GM21367 (cell line): ENCODE data around the gene FRAS1.
"Not testable (repeated sequence)": the region's sequence is repeated elsewhere in the genome, so short reads cannot be mapped to it uniquely, and the experiment has no call there.

Source experiments
- ATAC-seq: cut with Tn5 transposase; IDR thresholded peaks from one replicate; pipeline ENCODE4 v1.9.1; 2021; ENCODE audit not compliant: unreplicated experiment

FRAS1 gene

DNA sequence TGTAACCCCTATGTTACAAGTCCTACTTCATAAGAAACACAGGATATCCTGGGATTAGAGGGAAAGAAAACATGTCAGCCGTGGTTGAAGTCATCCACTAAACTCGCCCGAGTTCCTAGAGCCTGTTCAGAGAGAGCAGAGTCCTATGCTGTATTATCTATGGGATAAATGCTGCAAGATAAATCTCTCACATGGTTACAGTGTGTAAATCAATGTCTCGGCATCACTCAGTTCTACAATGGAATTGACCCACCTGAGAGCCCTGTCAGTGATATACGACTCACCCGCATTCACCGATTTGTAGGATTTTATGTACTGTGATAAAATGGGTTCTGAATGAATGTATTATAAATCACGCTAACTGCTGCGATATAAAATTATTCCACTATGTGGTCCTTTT lies 366.7 kb downstream of the FRAS1 start:
- ATAC-seq, result no peak

DNA sequence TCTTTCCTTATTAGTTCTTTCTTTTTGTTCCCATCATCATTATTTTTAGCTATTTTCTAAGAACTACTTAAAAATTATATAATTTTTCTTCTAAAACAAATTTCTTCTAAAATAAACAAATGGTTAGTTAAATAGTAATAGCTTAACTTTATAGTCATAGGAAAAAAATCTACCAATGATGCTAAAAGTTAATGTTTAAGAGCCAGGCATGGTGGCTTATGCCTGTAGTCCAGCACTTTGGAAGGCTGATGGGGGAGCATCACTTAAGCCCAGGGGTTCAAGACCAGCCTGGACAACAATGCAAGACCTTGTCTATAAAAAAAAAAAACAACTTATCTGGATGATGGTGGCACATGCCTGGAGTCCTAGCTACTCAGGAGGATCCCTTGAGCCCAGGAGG lies 367.3 kb downstream of the FRAS1 start:
- no peak for ATAC-seq

DNA sequence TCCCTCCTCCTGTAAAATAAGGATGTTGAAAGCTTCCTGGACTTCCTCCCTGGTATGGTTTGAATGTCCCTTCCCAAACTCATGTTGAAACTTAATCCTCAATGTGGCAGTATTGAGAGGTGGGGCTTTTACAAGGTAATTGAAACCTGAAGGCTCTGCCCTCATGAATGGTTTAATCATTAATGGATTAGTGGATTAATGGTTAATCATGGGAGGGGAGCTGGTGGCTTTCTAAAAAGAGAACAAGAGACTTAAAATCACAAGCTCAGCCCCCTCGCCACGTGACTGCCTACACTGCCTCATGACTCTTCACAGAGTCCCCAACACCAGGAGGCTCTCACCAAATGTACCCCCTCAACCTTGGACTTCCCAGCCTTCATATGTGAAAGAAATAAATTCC lies 369.8 kb downstream of the FRAS1 start:
- ATAC-seq, result no peak

DNA sequence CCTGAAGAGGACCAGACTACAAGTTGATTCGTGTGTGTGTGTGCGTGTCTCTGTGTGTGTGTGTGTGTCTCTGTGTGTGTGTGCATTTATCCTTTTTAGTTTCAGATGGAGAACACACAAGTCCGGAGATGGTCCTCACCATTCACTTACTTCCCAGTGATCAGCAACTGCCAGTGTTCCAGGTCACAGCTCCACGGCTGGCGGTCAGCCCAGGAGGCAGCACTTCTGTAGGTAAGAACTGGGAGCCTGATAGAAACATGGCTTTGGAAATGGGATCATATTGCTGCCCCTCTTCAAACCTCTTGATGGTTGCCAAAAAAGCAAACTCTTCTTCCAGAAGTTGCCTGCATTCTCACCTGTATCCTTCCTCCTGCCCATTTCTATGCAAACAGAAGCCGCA lies 371.9 kb downstream of the FRAS1 start:
- no peak for ATAC-seq

DNA sequence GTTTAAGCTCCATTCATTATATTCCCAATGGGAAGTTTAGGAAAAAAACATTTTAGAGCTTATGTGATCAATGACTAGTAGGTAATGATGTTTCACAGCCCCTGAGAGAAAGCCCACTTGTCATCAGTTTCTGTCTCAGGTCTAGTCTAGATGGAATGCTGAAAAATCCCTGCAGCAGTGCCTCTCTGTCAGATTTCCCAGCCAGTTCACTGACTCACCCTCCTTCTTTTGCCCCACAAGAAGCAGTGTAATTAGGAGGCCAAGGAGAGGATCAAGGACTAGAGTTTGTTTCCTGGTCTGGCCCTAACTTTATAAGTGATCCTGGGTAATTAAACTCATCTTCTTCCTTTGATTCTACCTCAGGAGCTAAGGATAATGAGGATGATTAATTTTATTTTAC lies 375.8 kb downstream of the FRAS1 start:
- ATAC-seq, result no peak

DNA sequence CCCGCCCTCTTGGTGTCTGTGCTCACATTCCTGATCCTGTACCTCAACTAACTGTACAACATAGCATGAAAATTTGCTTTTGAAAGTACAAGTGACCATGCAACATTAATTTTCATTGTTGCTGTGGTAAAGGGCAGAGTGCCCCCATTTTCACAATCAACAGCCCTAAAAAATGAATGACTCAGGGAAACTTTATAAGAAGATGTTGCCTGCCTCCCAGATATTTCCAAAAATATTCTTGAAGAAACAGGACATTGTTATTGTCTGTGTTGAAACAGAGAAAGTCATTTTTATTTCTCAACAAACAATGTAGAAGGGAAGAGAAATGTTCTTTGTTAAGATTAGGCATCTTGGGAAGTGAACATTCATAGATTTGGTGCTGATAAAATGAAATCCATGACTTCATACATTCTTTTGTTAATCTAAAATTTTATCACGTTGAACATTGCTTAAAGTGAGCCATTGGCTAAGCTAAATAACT lies 380.5 kb downstream of the FRAS1 start:
- ATAC-seq, result no peak

DNA sequence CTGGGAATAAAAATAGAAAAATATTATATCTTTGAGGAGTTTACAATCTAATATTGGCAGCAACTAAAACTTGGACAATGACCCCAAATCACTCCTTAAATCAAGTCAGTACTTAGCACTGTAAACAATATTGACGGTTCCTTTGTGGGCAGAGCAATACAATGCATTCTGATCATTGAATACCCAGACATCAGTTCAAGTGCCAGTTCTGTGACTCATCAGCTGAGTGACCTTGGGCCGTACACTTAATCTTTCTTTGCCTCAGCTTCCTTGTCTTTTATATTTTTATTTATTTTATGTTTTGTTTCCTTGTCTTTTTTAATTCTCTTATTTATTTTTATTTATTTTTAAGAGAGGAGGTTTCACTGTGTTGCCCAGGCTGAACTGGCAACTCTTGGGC lies 382.2 kb downstream of the FRAS1 start:
- no peak for ATAC-seq

DNA sequence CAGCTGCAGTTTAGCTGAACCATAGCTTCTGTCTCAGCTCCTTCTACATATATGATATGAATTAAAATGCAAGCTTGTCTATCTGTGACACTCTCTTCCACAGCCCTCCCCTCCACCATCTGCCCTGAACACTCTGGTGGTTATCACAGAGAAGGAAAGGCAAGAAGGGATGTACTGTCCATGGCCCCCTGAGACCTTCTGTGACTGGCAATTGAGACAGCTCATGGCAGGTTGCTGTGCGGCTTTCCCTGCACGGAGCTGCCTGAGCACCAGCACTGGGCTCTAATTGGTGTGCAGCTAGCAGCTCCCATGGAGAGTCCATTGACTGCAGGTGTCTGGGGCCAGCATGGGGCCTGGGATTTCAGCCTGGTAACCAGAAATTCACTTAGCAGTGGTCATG lies 384.6 kb downstream of the FRAS1 start:
- no peak for ATAC-seq

DNA sequence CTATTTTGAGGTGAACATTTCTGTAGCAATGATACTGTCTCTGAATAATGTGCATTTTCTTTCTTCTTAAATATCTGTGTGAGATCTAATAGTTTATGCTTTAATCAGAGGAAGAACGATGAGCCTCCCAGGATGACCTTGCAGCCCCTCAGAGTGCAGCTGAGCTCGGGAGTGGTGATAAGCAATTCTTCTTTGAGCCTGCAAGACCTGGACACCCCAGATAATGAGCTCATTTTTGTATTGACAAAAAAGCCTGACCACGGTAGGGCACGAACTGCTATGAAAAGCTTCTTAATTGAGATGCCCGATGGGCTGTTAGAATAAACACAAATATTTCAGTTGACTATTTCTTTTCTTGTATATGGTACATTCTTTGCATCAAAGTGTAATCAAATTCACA lies 389.5 kb downstream of the FRAS1 start:
- ATAC-seq, result no peak

DNA sequence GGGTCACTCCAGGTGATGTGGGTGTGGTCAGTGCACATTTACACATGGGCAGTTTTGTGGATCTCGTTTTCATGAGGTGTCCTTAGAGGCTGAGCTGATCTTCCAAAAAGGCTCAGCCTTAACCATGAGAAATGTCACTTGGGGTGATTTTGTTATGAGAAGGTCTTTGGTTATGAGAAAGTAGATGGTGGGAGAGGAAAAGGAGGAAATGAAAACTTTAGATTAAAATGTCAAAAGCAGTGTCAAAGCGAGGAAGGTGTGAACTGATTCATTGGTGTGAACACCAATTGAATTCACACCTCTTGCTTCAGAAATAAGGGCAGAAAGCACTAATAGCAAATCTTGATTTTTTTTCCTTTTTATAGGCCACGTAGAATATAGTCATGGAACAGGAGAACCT lies 394.3 kb downstream of the FRAS1 start:
- no peak for ATAC-seq

DNA sequence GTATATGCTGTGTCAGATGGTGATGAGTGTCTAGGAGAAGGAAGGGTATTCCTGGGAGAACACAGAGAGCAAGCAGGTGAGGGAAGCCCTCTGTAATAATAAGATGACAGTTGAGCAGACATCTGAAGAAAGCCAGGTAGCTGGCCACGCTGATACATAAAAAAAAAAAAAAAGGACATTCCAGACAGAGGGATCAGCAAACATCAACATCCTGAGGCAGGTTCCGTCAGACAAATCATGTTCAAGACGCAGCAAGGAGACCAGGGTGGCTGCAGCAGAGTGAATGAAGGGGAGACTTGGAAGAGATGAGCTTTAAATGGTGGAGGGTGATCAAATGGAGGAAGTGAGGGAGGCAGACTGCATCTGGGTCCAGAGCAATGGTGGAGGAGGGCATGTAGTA lies 396.9 kb downstream of the FRAS1 start:
- no peak for ATAC-seq

DNA sequence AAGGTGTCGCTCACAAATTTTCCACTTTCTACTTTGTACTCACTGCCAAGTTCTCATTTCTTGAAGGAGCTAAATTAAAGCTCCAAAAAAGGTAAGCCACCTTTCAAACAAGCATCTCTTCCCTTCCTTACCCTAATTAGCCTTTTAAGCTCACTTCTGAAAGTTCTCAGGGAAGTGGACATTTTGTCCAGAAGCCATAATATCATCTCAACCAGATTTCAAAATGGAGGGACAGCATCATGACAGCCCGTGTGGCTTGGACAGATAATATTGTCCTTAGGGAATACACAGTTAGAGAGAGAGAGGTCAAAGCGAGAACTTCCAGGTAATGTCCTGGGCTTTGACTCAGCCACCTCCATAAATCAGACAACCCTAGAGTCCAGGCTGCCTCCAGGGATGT lies 400.6 kb downstream of the FRAS1 start:
- no peak for ATAC-seq

DNA sequence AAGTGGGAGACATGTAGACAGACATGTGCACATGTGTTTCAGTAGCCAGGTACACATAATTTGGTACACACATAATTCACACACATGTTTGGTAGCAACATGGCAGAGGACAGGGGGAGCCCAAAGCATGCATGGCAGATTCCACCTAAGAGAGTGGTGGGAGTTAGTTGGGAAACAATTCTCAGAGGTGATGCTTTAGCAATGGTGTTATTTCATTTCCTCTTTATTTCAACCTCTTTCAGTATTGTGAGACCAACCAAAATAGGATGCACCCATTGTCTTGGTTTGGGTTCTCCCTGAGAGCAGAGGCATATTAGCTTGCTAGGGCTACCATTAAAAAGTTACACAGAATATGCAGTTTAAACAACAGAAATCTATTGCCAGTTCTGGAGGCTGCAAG lies 402.2 kb downstream of the FRAS1 start:
- no peak for ATAC-seq

DNA sequence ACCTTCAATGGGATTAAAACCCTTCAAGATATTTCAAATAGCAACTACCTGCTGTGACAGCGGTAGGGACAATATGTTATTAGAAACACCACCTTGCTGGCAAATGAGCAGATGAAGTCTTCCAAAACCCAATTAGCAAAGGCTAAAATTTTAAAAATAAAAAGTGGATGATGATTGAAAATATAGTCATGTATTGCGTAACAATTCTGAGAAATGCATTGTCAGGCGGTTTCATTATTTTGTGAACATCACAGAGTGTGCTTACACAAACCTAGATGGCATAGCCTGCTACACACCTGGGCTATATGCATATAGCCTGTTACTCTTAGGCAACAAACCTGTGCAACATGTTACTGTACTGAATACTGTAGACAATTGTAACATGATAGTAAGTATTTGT lies 403.2 kb downstream of the FRAS1 start:
- no peak for ATAC-seq

DNA sequence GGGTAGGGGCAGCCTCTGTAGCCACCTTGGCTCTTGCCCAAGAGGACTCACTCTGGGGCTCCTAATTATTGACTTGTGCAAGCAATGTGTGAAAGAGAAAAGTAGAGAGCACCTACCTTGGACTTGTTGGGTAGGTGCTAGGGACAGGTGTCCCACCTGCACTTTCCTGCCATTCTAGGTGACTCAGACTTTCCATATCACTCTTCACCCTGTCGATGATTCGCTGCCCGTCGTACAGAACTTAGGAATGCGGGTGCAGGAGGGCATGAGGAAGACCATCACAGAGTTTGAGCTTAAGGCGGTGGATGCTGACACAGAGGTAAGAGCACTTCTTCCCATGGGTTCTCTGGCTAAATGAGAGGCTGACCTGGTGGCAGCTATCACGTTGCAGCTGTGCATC lies 407.1 kb downstream of the FRAS1 start:
- ATAC-seq, result no peak

DNA sequence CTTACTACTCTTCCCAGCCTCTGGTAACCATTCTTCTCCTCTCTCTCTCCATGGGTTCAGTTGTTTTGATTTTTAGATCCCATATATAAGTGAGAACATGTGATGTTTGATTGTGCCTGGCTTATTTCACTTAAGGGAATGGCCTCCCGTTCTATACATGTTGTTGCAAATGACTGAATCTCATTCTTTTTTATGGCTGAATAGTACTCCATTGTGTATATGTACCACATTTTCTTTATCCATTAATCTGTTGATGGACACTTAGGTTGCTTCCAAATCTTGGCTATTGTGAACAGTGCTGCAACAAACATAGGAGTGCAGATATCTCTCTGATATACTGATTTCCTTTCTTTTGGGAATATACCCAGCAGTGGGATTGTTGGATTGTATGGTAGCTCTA lies 410.1 kb downstream of the FRAS1 start:
- ATAC-seq, result not testable (repeated sequence)

DNA sequence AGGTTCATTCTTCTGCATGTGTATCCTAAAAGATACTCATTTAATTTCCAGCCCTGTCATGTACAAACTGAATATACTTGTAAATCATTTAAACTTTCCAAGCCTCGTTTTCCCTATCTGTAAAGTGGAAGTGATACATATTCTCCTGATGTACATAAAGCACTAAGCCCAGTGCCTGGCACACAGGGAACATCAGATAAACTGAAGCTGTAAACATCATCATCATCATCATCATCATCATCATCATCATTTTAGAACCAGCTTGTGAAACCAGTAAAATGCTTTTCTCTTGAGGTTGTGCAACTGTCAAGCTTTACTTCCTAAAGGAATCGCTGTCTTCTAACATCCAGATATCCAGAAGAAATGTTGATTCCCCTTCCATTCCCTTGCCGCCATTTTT lies 411.1 kb downstream of the FRAS1 start:
- ATAC-seq, result no peak

DNA sequence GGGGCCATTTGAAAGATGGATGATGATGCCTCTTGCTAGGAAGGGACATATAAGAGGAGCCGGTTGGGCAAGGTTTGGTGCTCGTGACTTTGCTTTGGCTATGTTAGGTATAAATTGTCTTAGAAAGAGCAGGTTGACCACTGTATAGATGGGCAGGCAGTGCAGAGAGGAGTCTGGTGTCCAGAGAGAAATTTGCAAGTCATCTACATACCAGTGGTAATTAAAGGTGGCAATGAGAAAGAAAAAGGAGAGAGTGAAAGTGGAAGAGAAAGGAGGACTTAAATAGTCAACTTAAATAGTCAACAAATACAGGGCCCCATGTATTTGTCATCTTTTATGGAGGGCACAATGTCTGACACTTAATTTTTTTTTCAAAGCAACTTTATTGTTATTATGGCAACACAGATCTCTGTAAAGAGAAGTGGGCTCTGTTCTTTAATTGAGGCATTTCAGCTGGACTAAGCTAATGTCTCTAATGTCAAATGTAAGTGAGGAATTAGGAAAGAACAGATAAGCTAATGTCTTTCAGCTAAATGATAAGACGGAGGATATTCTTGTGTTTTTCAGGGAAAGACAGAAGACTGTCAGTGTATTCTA lies 419.1 kb downstream of the FRAS1 start:
- no peak for ATAC-seq

DNA sequence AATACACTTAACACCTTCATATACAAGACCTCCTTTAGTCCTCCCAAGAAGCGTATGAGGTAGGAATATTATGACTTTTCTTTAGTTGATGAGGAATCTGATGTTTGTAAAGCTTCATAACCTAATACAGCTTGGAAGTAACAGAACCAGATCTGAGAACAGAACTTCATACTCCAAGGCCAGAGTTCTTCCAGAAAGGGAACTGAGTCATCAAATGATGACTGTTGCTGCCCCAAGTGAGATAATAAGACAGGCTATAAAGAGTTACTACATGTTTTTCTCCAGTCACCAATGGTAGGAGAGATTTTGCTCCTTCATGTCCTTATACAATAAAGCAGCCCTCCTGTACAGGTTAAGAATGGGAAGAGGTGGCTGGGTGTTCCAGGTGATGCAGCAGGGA lies 420.2 kb downstream of the FRAS1 start:
- no peak for ATAC-seq

DNA sequence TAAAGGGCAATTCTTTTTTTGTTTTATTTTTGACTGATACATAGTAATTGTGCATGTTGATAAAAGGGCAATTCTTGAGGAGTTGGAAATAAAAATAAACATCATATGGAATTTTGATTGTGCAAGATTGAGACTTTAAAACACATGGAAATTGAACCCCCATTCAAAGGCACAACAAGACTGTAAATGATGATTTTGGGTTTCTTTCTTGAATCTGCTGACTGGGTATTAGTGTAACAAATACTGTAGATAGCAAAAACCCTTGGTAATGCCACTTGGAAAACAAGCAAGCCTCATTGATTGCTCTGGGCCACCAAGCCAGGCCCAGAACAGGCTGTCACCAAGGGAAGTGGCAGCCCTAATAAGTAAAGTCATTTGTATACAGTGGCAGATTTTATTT lies 421.4 kb downstream of the FRAS1 start:
- ATAC-seq, result no peak

DNA sequence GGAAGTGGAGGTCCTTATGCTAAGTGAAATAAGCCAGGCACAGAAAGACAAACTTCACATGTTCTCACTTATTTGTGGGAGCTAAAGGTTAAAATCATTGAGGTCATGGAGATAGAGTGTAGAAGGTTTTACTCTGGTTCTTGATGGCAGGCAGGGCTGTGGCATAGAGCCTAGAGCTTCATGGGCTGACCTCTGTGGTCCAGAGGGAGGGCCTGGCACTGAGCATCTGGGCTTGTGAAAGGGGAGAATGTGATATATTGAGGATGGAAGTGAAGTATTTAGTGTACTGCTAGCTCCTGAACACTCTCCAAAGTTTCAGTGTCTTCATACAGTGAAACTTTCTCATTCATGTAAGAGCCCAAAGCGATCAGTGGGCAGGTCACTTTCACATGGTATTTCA lies 423.2 kb downstream of the FRAS1 start:
- no peak for ATAC-seq

DNA sequence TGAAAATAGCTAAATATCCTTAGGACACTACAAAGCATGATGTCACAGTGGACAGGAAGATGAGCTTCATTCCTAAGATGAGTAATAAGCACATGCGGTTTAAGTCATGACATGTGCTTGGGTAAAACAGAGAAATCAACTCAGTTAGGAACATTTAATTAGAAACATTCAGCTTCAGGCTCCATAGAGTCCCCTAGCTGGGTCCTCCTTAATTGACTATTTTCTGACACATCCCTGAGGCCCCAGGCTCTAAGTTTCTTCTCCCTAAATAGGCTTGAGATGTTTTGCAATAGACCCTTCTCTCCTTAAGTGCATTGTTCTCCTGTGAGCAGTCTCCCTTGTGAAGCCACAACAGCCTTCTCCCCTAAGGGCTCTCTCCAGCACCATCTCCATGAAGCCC lies 424.1 kb downstream of the FRAS1 start:
- ATAC-seq, result no peak

DNA sequence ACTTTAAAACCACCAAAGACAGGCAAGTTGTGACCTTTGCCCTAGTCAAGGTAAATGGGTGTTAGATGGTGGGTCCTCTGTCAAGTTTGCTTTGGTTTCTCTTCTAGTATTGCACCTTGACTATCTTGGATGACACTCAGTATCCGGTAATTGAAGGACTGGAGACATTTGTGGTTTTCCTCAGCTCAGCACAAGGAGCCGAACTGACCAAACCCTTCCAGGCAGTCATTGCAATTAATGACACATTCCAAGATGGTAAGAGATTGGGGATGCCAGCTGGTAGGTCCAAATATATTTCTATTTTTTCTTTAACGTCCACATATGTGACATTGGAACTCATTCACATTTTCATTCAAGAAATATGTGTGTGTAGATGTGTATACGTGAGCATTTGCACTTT lies 425.2 kb downstream of the FRAS1 start:
- ATAC-seq, result no peak

DNA sequence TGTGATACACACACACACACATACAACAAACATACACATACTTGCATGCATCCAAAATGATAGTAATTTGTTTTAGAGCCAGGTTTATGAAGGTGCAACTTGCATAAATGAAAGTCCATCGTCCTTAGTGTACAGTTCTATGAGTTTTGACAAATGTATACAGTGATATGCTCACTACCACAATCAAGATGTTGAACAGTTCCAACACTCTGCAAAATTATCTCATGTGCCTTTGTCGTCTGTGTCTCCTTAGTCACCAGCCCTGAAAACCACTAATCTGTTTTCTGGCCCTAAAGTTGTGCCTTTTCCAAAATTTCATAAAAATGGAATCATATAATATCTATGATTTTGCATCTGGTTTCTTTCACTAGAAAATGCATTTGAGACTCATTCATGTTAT lies 426.7 kb downstream of the FRAS1 start:
- ATAC-seq, result no peak
